HFFc6 (cell line): ENCODE measurements around the gene TIMM10. TPM values are rescaled to one million over a fixed set of nuclear protein-coding genes. Genes with fewer than 3 reads are reported as not detected.

Experiments
- DNase-seq: peaks from one replicate; pipeline ENCODE4 v3.0.0-alpha.2; 2018
- H3K27ac Mint-ChIP-seq: 2 replicates; pipeline ENCODE4 v1.8.0; 2020; ENCODE audit warnings: mild to moderate bottlenecking, mixed read lengths
- H3K27me3 Mint-ChIP-seq: 2 replicates; pipeline ENCODE4 v1.8.0; 2021; ENCODE audit warnings: mild to moderate bottlenecking, moderate library complexity, mixed read lengths; ENCODE audit not compliant: insufficient read depth
- H3K36me3 Mint-ChIP-seq: 2 replicates; pipeline ENCODE4 v1.8.0; 2021; ENCODE audit warnings: low read depth, mixed read lengths
- H3K4me1 Mint-ChIP-seq: 2 replicates; pipeline ENCODE4 v1.8.0; 2020; ENCODE audit warnings: low read depth, mixed read lengths
- H3K4me3 Mint-ChIP-seq: 2 replicates; pipeline ENCODE4 v1.8.0; 2020; ENCODE audit warnings: mild to moderate bottlenecking, moderate library complexity, mixed read lengths
- H3K9me3 Mint-ChIP-seq: 2 replicates; pipeline ENCODE4 v1.8.0; 2020; ENCODE audit warnings: mild to moderate bottlenecking, mixed read lengths
- CTCF ChIP-seq: fragments of 200-600 bp; sonication (generic); IDR thresholded peaks from 2 replicates; pipeline ENCODE4 v1.5.0; 2021; ENCODE audit warnings: antibody characterized with exemption, mild to moderate bottlenecking
- total RNA-seq, 6 experiments: library from RNA; stranded (reverse); fragmentation: NEBNext Ultra II Directional; extraction: Animal tissue kit (Norgen Biotek cat#: 25700); gene quantifications; 2 replicates in 1 of 6; 3 replicates in 5 of 6; pipeline ENCODE4 v1.2.3, GENCODE V29; 2021

The TIMM10 gene
- total RNA-seq, 6 experiments from 2014 or later = 43.6 to 72.9 (median 58.4) TPM

GRCh38 chr11:57567515-57568329 is 37.2 kb upstream of the TIMM10 start, which contains the start of gene UBE2L6:
Gene UBE2L6, minus strand, starts transcription at chr11:57567672. Its CDS starts 61 bp downstream, at chr11:57567611.
- H3K27me3 Mint-ChIP-seq = peaks cover 1% of the 10 kb centered on the region; the same call in 1 of the 2 replicates
- peak; percentile 5 for DNase-seq
- H3K4me1 Mint-ChIP-seq = peaks cover 34% of the 10 kb centered on the region
- no peak; the same call in 1 of the 2 replicates for TF ChIP-seq CTCF
- peak within 1 kb of the TSS; percentile 98 for H3K4me3 Mint-ChIP-seq
- no peaks in the 10 kb centered on the region for H3K9me3 Mint-ChIP-seq
- no peaks in the 10 kb centered on the region for H3K36me3 Mint-ChIP-seq
- H3K27ac Mint-ChIP-seq = peak within 1 kb of the TSS; percentile 87

- peaks cover 37% of the 10 kb centered on the region for H3K4me1 Mint-ChIP-seq
- no peaks in the 10 kb centered on the region for H3K36me3 Mint-ChIP-seq
- peak overlapping the region; percentile 67 for H3K27ac Mint-ChIP-seq
- no peak for TF ChIP-seq CTCF
- peaks cover 1% of the 10 kb centered on the region; the same call in 1 of the 2 replicates for H3K27me3 Mint-ChIP-seq
- peak overlapping the region; percentile 87 for H3K4me3 Mint-ChIP-seq
- H3K9me3 Mint-ChIP-seq = no peaks in the 10 kb centered on the region
- DNase-seq = peak; percentile 5
Measured at GRCh38 chr11:57566905-57567514, 36.5 kb upstream of the TIMM10 start.

- Mint-ChIP-seq H3K4me1 (peaks cover 37% of the 10 kb centered on the region), H3K27ac (peak overlapping the region; percentile 67)
Measured at GRCh38 chr11:57566005-57566904, 35.7 kb upstream of the TIMM10 start.

GRCh38 chr11:57562596-57562995 is 32.0 kb upstream of the TIMM10 start:
- H3K27ac Mint-ChIP-seq = no peak overlapping the region

More at GRCh38 chr11:57566005-57566904, 35.7 kb upstream of the TIMM10 start:
- peak; percentile 13 for DNase-seq
- TF ChIP-seq CTCF = no peak
- no peaks in the 10 kb centered on the region for H3K36me3 Mint-ChIP-seq
- H3K27me3 Mint-ChIP-seq = peaks cover under 1% of the 10 kb centered on the region; the same call in 1 of the 2 replicates
- H3K4me3 Mint-ChIP-seq = peak overlapping the region; percentile 87
- no peaks in the 10 kb centered on the region for H3K9me3 Mint-ChIP-seq

More at GRCh38 chr11:57562596-57562995, 32.0 kb upstream of the TIMM10 start:
- no peak for DNase-seq
- Mint-ChIP-seq H3K27me3 (no peaks in the 10 kb centered on the region), H3K9me3 (no peaks in the 10 kb centered on the region), H3K36me3 (no peaks in the 10 kb centered on the region), H3K4me1 (peaks cover 22% of the 10 kb centered on the region), H3K4me3 (no peak overlapping the region)
- no peak for TF ChIP-seq CTCF
